Nephron progenitor cell (in vitro differentiated cells): ENCODE measurements around the gene DPP8.
"Not testable (repeated sequence)": the region's sequence is repeated elsewhere in the genome, so short reads cannot be mapped to it uniquely, and the experiment has no call there.

Source experiments
- DNase-seq: peaks from one replicate; pipeline ENCODE4 v3.0.0; 2021
- H3K27ac Mint-ChIP-seq: 2 replicates; pipeline ENCODE4 v1.8.0; 2021; ENCODE audit warnings: mild to moderate bottlenecking, moderate library complexity, mixed read lengths
- H3K27me3 Mint-ChIP-seq: 2 replicates; pipeline ENCODE4 v1.8.0; 2021; ENCODE audit warnings: mild to moderate bottlenecking, low read depth, mixed read lengths; ENCODE audit not compliant: poor library complexity
- H3K36me3 Mint-ChIP-seq: 2 replicates; pipeline ENCODE4 v1.8.0; 2021; ENCODE audit warnings: low read depth, mixed read lengths
- H3K4me1 Mint-ChIP-seq: 2 replicates; pipeline ENCODE4 v1.8.0; 2021; ENCODE audit warnings: mixed read lengths
- H3K4me3 Mint-ChIP-seq: 2 replicates; pipeline ENCODE4 v1.8.0; 2021; ENCODE audit warnings: mild to moderate bottlenecking, moderate library complexity, mixed read lengths
- H3K9me3 Mint-ChIP-seq: 2 replicates; pipeline ENCODE4 v1.8.0; 2021; ENCODE audit warnings: mild to moderate bottlenecking, moderate library complexity, mixed read lengths
- TF ChIP-seq, protein P1 (sequence below): fragments of 200-600 bp; sonication (generic); IDR thresholded peaks from 2 replicates; pipeline ENCODE4 v1.5.0; 2021; ENCODE audit warnings: antibody characterized with exemption

DPP8 gene

GRCh38 chr15:65402961-65403360, 114.5 kb downstream of the DPP8 start:
- peaks cover 25% of the 10 kb centered on the region for H3K36me3 Mint-ChIP-seq
- peaks cover 53% of the 10 kb centered on the region for H3K4me1 Mint-ChIP-seq
- H3K4me3 Mint-ChIP-seq = no peak overlapping the region
- no peak overlapping the region for H3K27ac Mint-ChIP-seq
- TF ChIP-seq, protein P1, sequence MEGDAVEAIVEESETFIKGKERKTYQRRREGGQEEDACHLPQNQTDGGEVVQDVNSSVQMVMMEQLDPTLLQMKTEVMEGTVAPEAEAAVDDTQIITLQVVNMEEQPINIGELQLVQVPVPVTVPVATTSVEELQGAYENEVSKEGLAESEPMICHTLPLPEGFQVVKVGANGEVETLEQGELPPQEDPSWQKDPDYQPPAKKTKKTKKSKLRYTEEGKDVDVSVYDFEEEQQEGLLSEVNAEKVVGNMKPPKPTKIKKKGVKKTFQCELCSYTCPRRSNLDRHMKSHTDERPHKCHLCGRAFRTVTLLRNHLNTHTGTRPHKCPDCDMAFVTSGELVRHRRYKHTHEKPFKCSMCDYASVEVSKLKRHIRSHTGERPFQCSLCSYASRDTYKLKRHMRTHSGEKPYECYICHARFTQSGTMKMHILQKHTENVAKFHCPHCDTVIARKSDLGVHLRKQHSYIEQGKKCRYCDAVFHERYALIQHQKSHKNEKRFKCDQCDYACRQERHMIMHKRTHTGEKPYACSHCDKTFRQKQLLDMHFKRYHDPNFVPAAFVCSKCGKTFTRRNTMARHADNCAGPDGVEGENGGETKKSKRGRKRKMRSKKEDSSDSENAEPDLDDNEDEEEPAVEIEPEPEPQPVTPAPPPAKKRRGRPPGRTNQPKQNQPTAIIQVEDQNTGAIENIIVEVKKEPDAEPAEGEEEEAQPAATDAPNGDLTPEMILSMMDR = no peak
- H3K9me3 Mint-ChIP-seq = no peaks in the 10 kb centered on the region
- no peak for DNase-seq
- peaks cover 29% of the 10 kb centered on the region for H3K27me3 Mint-ChIP-seq

GRCh38 chr15:65401611-65402240, 115.8 kb downstream of the DPP8 start:
- H3K27me3 Mint-ChIP-seq = peaks cover 42% of the 10 kb centered on the region
- DNase-seq = no peak
- TF ChIP-seq, protein P1 = no peak
- H3K4me3 Mint-ChIP-seq = no peak overlapping the region
- H3K9me3 Mint-ChIP-seq = no peaks in the 10 kb centered on the region
- peaks cover 34% of the 10 kb centered on the region for H3K36me3 Mint-ChIP-seq
- peaks cover 53% of the 10 kb centered on the region for H3K4me1 Mint-ChIP-seq
- H3K27ac Mint-ChIP-seq = no peak overlapping the region

DNA sequence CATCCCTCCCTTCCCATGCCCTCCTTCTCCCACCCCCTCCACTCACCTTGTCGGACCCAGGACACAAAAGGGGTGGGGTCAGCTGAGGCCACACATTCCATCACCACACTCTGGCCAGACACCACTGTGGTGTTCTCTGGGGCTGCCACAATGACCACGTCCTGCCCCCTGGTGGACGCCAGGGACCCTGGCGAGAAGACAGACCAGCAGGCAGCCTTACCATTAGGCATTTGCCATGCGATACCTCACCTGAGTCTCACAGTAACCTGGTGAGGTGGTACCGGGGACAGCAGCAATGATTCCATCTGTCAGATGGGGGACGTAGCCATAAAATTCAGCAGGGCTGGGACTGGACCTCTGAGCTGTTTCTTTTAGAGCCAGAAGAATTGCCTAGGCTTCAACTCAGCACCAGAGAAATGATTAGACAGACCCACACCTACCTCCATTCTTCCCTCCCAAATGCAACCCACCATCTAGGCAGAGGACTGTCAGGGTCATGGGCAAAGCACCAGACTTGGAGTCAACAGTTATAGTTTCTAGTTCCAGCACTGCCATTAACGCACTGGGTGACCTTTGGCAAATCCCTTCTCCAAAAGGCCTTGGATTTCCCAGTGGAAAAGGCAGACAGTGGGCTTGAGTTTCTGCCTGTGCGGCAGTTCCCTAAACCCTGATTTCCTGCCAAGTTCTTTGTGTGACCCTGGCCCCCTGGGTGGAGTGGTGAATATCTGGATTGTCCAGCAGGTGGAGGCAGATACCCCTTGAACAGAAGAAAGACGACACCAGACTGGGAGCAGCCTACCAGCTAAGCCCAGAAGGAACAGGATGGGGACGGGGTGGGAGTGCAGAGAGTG, 116.5 kb downstream of the DPP8 start:
- TF ChIP-seq, protein P1 = peak; percentile 49
- Mint-ChIP-seq H3K4me1 (peaks cover 53% of the 10 kb centered on the region), H3K36me3 (peaks cover 34% of the 10 kb centered on the region), H3K4me3 (no peak overlapping the region), H3K27me3 (peaks cover 49% of the 10 kb centered on the region), H3K27ac (peak overlapping the region; percentile 87), H3K9me3 (no peaks in the 10 kb centered on the region)
- DNase-seq = peak; percentile 81

DNA sequence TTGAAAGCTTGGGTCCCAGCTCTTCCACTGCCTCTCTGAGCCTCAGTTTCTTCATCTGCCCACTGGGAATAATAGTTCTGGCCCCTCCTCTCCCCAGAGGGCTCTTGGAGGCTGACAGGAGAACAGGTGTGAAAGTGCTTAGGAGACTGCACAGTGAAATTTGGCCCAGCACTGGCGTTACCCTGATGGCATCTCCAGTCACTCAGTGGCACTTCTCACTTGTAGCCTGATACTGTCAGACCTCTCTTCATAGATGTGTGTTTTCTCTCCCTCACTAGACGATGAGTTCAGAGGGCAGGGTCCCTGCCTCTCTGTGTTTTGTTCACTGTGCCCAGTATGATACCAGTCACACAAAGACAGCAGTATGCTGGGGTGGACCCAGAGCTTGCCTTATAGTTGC, 117.5 kb downstream of the DPP8 start:
- TF ChIP-seq, protein P1 = no peak
- H3K36me3 Mint-ChIP-seq = peaks cover 40% of the 10 kb centered on the region
- H3K4me1 Mint-ChIP-seq = peaks cover 49% of the 10 kb centered on the region

DNA sequence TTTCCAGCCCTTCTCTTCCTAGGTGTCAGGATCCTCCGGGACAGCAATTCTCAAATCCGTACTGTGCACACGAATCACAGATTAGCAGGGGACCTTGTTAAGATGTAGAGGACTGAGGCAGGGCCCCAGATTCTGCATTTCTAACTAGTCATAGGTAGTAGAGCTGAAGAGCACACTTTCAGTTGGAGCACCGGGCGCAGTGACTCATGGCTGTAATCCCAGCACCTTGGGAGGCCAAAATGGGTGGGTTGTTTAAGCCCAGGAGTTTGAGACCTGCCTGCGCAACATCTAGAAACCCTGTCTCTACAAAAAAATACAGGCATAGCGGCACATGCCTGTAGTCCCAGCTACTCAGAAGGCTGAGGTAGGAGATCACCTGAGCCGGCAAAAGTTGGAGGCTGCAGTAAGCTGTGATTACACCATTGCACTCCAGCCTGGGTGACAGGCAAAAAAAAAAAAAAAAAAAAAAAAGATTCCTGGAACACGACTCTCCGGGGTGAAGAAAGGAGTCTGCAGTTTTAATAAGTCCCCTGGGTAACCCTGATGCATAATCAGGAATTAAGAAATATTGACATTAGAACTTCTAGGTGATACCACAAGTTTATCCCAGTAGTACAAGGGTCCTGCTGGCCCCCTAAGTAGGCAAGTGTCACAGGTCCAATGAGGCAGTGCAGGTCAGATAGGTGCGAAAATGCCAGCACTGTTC, 118.3 kb downstream of the DPP8 start:
- Mint-ChIP-seq H3K9me3 (no peaks in the 10 kb centered on the region), H3K4me1 (peaks cover 41% of the 10 kb centered on the region), H3K36me3 (peaks cover 49% of the 10 kb centered on the region), H3K27me3 (peaks cover 66% of the 10 kb centered on the region), H3K4me3 (no peak overlapping the region), H3K27ac (no peak overlapping the region)
- DNase-seq = no peak
- TF ChIP-seq, protein P1 = no peak

More for the DNA sequence above, 117.5 kb downstream of the DPP8 start:
- Mint-ChIP-seq H3K27me3 (peaks cover 58% of the 10 kb centered on the region), H3K4me3 (no peak overlapping the region), H3K27ac (no peak overlapping the region), H3K9me3 (no peaks in the 10 kb centered on the region)
- no peak for DNase-seq

DNA sequence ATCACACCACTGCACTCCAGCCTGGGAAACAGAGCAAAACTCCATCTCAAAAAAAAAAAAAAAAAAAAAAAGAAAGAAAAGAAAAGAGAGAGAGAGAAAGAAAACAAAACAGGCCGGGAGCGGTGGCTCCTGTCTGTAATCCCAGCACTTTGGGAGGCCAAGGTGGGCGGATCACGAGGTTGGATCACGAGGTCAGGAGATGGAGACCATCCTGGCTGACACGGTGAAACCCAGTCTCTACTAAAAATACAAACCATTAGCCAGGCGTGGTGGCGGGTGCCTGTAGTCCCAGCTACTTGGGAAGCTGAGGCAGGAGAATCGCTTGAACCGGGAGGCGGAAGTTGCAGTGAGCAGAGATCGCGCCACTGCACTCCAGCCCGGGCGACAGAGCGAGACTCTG, 119.0 kb downstream of the DPP8 start:
- not testable (repeated sequence) for H3K4me3 Mint-ChIP-seq, H3K9me3 Mint-ChIP-seq, H3K27ac Mint-ChIP-seq, DNase-seq
- Mint-ChIP-seq H3K4me1 (peaks cover 34% of the 10 kb centered on the region), H3K27me3 (peaks cover 67% of the 10 kb centered on the region), H3K36me3 (peaks cover 55% of the 10 kb centered on the region)
